GM21526 (cell line): Measurements from ENCODE around the gene SPINK13.
"Not testable (repeated sequence)": the region's sequence is repeated elsewhere in the genome, so short reads cannot be mapped to it uniquely, and the experiment has no call there.

Experiments used
- ATAC-seq: cut with Tn5 transposase; IDR thresholded peaks from one replicate; pipeline ENCODE4 v1.9.1; 2021; ENCODE audit warnings: moderate library complexity; ENCODE audit not compliant: unreplicated experiment, low FRiP score

Gene SPINK13, protein sequence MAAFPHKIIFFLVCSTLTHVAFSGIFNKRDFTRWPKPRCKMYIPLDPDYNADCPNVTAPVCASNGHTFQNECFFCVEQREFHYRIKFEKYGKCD

DNA sequence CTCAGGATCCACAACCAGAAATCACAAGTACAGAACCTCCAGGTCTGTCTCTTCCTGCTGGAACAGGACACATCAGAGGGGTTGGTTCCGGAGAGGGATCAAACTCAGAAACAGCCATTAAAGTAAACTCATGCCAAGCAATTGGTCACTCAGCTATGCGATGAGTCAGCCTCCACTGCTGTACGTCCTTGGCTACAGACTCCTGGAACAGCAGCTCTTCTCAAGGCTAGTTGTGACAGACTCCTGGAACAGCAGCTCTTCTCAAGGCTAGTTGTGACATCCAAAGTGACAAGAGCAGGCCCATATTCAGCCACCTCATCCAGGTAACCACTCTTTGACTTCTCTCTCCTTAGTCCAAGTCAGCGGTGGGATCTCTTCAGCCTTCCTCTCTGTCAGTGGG lies at the start of gene SPINK13:
SPINK13 (plus strand) TSS at position 229 of the 400 bp plus-strand sequence. CDS start 1,279 bp downstream, outside the sequence.
- ATAC-seq = no peak

DNA sequence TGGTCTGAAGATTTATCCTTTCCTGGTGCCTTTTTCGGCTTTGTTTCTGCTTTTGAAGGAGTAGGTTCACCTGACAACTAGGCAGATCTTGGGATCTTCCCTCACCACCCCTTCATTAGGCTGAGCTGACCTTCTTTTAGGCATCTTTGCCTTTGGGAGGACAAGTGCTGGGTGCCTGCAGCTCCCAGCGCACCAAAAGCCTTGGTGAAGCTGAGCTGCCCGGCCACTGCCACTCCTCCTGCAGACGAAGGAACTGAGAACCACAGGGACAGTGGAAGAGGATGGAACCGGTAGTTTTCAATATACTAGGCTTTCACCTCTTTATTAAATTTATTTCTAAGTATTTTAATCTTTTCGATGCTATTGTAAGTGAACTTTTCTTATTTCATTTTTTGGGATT lies 47.1 kb upstream of the SPINK13 start:
- ATAC-seq = no peak

GRCh38 chr5:148224117-148224742 lies 44.4 kb upstream of the SPINK13 start:
- ATAC-seq = no peak

GRCh38 chr5:148228392-148228984 lies 40.1 kb upstream of the SPINK13 start:
- ATAC-seq = no peak

- ATAC-seq = no peak
Measured at GRCh38 chr5:148229840-148230239, 38.8 kb upstream of the SPINK13 start.

- ATAC-seq = no peak
Measured at GRCh38 chr5:148230240-148230639, 38.4 kb upstream of the SPINK13 start.

- no peak for ATAC-seq
Measured at GRCh38 chr5:148237785-148238417, 30.7 kb upstream of the SPINK13 start.

GRCh38 chr5:148238418-148238794 lies 30.2 kb upstream of the SPINK13 start, which contains the start of gene MARCOL:
MARCOL (plus strand) TSS chr5:148238525; CDS start chr5:148238598, 73 bp downstream.
- no peak for ATAC-seq

DNA sequence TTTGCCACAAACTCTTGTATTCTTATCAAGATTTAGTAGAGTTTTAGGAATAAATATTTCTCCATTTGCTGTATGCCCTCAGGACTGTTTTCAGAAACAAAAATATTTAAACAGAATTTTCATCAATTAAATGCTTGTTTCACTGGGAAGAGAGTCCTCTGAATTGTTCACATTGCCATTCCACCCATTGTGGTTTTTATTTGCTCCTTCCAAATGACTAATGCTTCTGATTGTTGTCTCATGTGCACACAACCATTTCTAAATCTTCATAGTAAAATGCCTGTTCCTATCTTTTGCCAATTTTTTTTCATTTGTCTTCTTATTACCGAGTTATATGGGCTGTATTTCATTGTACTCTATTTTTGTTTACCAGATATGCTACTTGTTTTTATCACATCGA lies 19.7 kb upstream of the SPINK13 start:
- no peak for ATAC-seq

- ATAC-seq = no peak
Measured at GRCh38 chr5:148255456-148255855, 13.1 kb upstream of the SPINK13 start.

DNA sequence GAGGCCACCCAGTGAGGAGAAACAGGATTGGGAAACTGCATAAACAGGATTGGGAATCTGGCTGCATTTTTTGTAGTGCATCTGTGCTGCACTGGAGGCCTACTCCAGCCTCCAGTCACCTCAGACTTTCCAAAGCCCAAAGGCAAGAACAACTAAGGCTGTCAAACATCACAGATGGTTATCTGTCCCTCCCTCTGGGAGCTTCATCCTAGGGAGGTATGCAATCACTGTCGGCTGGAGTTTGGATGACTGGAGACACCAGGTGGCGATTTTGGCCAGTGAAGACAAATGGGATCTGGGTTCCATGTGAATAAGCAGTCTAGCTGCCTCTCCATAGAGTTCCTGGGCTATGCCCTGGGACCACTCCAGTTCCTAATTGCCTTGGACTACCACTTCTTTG lies 9.3 kb upstream of the SPINK13 start:
- ATAC-seq = no peak

GRCh38 chr5:148261221-148261620 lies 7.4 kb upstream of the SPINK13 start:
- ATAC-seq = no peak

GRCh38 chr5:148267962-148268361 lies 632 bp upstream of the SPINK13 start:
- ATAC-seq = no peak

DNA sequence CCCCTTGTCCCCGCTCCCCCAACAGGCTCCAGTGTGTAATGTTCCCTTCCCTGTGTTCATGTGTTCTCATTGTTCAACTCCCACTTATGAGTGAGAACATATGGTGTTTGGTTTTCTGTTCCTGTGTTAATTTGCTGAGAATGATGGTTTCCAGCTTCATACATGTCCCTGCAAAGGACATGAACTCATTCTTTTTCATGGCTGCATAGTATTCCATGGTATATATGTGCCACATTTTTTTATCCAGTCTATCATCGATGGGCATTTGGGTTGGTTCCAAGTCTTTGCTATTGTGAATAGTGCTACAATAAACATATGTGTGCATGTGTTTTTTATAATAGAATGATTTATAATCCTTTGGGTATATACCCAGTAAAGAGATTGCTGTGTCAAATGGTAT lies 6.5 kb downstream of the SPINK13 start:
- not testable (repeated sequence) for ATAC-seq

GRCh38 chr5:148280893-148281292 lies 12.3 kb downstream of the SPINK13 start:
- ATAC-seq = not testable (repeated sequence)

DNA sequence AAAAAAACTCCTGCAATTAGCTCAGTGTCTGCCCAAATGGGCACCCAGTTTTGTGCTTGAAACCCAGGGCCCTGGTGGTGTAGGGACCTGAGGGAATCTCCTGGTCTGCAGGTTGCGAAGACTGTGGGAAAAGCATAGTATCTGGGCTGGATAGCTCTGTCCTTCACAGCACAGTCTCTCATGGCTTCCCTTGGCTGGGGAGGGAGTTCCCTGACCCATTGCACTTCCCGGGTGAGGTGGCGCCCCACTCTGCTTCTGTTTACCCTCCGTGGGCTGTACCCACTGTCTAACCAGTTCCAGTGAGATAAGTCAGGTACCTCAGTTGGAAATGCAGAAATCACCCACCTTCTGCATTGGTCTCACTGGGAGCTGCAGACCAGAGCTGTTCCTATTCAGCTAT lies 12.7 kb downstream of the SPINK13 start:
- ATAC-seq = not testable (repeated sequence)

- ATAC-seq = peak; percentile 53
Measured at GRCh38 chr5:148290271-148291195, 21.9 kb downstream of the SPINK13 start.

GRCh38 chr5:148297731-148298130 lies 29.1 kb downstream of the SPINK13 start:
- ATAC-seq = no peak

DNA sequence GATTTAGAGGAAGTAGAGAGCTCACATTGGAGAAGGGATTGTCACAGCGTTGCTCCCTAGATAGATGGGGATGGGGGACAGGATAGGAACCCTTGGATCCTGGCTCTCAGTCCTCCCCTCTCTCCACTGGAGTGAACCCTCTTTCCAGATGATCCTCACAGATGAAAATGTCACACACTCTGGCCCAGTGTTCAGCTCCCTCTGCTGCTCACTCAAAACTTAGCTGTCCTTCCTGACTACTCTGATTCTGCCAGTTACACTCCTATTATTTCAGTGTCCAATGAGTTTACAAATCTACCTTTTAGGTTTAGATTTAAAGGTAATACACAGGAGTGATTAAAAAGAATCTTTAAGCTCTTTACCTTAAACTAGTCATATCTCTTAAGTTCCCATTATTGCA lies 37.9 kb downstream of the SPINK13 start:
- no peak for ATAC-seq

GRCh38 chr5:148309019-148309418 lies 40.4 kb downstream of the SPINK13 start:
- ATAC-seq = no peak

DNA sequence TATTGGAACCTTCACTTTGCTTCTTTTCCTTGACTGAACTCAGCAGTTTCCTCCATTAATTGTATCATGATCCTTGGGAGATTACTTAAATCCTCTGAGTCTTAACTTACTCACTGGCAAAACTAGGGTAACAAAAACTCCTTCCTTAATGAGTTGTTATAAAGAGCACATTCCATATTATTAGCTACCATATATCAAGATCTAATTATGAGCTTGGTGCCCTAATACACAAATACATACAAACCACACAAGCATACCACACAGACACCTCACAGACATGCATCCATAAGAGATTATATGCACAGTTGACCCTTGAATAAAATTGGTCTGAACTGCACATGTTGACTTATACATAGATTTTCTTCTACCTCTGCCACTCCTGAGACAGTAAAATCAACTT lies 41.2 kb downstream of the SPINK13 start:
- ATAC-seq = no peak
